ENCODE data around the gene NTN4.
"Not testable (repeated sequence)": the region's sequence is repeated elsewhere in the genome, so short reads cannot be mapped to it uniquely, and the experiment has no call there.

NTN4 gene

GRCh38 chr12:95796225-95796981 lies 5.8 kb upstream of the NTN4 start:
- DNase-seq (ENCODE audit: low read depth, low spot score): no peak

- DNase-seq (ENCODE audit: low read depth, low spot score): no peak
Observed at GRCh38 chr12:95790917-95791849, 619 bp upstream of the NTN4 start.

DNA sequence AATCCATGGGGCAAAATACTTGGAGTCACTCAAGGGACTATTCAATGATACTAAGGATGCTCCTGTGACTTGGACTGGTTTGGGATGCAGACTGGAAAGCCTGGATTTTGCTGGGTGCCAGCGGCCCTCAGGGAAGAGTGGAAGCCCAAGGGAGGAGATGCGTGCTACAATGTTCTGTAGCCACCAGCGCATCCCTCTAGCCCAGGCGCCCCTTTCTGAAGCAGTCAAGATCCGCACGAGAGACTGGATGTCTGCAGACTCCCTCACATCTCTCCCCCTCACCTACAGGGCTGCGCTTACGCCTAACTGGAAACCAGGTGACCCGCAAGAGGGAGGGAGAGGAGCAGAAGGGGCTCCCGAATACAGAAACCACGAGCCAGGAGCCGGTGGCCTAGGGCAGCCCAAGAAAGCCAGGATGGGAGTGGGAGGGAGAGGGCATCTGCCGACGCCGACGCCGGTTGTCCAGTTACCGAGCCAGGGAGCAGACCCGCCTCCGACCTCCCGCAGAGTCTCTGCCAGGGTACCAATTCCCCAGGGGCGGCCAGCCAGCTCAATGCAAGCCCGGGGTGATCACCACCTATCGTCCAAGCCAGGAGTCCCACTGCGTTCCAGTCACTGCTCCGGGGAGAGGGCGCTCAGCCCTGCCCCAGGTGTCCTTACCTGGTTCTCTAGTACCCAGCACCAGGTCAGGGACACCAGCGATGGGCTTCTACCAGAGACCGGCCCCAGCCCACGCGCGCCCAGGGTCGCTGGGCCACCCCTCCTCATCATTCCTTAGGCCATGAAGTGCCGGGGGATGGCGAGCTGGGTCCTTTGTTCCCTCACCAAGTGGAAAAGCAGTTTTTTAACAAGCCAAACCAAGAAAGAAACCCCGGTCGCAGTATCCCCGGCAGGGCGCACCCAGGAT lies 1.2 kb downstream of the NTN4 start:
- DNase-seq (ENCODE audit: low read depth, low spot score): no peak

- no peak for DNase-seq (ENCODE audit: low read depth, low spot score)
Observed at GRCh38 chr12:95788637-95789036, 1.9 kb downstream of the NTN4 start.

- DNase-seq (ENCODE audit: low read depth, low spot score): no peak
Observed at GRCh38 chr12:95787274-95787818, 3.2 kb downstream of the NTN4 start.

DNA sequence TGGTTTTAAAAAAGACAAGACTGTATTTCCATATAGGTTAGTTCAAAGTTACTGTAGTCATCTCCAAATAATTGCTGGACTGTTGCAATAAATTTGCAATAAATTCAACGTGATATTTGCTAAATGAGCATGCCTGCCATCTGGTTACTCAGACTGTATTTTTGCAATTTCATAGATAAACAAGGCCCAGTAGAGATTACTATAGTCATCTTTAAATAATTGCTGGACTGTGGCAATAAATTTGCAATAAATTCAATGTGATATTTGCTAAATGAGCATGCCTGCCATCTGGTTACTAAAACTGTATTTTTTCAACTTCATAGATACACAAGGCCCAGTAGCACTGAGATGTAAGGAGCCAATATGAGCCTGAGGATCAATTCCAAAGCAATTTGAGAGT lies 5.6 kb downstream of the NTN4 start:
- DNase-seq (ENCODE audit: low read depth, low spot score): no peak

- no peak for DNase-seq (ENCODE audit: low read depth, low spot score)
Observed at GRCh38 chr12:95784286-95784685, 6.3 kb downstream of the NTN4 start.

- not testable (repeated sequence) for DNase-seq (ENCODE audit: low read depth, low spot score)
Observed at GRCh38 chr12:95775466-95775865, 15.1 kb downstream of the NTN4 start.

- no peak for DNase-seq (ENCODE audit: low read depth, low spot score)
Observed at GRCh38 chr12:95774311-95775045, 16.1 kb downstream of the NTN4 start.

DNA sequence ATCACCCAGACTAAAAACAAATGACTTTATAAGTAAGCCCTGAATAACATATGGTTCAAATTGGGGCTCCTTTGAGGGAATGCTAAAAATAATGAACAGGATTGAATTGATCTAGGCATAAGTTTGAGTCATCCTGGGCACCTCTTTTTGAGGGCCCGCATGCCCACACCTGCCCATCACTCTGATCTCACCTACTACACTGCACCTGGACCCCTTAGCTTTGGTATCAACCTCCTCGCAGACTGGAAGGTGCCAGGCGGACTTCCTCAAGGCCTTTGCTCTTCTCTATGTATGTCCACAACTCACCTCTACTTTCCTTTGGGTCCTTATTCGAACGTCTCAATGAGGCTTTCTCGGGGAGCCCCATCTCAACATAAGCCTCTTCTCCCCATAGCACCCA lies 17.2 kb downstream of the NTN4 start:
- no peak for DNase-seq (ENCODE audit: low read depth, low spot score)

DNA sequence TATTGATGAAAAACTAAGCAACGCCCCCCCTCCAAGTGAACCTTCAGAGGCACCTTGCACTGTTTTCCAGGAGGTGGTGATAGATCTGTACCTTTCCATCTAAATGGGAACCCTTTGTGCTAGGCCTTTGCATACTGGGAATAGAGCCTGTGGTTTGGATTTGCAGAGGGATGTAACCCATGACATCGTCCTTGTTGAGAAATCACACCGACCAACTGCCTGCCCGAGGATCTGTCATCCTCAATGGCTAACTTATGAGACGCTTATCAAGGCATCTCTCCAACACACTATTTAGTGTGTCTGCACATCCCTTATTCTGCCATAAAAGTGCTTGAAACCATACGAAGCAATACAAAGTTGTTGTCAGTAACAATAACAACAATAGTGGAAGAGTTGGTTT lies 22.9 kb downstream of the NTN4 start:
- DNase-seq (ENCODE audit: low read depth, low spot score): no peak

DNA sequence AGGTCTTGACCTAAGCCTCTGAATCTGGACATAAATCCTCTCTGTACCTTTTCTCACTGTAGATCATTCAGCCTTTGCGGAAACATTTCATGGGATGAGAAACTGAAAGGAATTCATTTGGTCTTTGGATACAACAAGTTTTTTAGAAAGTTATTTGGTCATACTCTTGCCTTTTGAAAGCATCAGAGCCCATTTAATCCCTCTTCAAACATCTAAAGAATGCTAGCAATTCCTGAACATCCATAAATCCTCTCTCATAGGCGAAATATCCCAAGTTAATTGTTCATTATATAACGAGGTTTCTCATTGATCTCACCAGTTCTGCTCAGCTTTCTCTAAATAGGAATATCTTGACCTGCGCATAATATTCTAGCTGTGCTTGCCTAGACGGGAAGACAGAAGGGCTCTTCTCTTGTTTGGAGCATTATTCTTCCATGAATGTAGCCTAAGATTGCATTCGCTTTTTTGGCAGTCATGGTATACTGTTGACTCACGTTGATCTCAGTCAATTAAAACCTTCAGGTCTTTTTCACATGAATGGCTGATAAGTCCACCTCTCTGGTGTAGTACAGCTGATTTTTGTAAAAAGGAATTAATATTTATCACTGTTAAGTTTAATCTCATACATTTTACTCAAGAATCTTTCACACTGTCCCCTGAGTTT lies 24.1 kb downstream of the NTN4 start:
- no peak for DNase-seq (ENCODE audit: low read depth, low spot score)

DNA sequence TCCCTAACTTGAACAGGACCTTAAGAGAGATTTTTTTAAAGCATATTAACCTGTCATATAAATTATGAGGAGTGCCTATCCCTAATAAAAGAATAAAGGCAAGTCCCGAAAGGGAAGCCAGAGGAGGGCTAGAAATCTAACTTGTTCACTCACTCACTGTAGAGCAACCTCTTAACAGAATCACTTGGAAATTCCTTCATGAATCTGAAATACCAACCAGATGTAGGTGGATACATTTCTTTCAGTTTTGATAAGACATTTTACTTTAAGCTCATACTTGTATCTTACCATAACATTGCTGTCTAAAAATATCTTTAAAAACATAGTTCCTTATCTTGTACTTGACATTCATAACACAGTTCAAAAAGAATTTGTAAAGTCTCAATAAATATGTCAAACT lies 25.7 kb downstream of the NTN4 start:
- DNase-seq (ENCODE audit: low read depth, low spot score): no peak

DNA sequence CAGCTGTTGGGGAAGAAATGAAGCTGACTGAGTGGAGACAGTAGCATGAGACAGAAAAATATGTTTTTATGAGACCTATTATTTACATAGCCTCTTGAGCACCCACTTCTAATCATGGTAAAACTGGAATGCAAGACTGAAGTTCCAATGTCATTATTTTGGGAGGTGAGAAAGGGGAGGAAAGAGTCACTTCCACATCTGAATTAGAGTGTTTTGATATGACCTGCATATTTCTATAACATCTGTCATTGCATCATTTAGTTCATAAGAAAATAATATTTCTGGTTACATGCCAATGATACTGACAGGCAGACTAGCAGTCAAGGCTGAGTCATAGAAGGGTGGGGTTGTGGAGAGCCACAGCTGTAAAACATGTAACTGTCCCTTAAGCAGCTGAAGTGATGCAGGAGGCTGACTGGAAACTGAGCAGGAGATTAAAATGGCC lies 26.7 kb downstream of the NTN4 start:
- no peak for DNase-seq (ENCODE audit: low read depth, low spot score)

- no peak for DNase-seq (ENCODE audit: low read depth, low spot score)
Observed at GRCh38 chr12:95762123-95762785, 28.3 kb downstream of the NTN4 start.

- no peak for DNase-seq (ENCODE audit: low read depth, low spot score)
Observed at GRCh38 chr12:95760371-95760770, 30.2 kb downstream of the NTN4 start.

GRCh38 chr12:95759718-95760117 lies 30.8 kb downstream of the NTN4 start:
- DNase-seq (ENCODE audit: low read depth, low spot score): no peak

GRCh38 chr12:95759039-95759438 lies 31.5 kb downstream of the NTN4 start:
- no peak for DNase-seq (ENCODE audit: low read depth, low spot score)

GRCh38 chr12:95756362-95756761 lies 34.2 kb downstream of the NTN4 start:
- DNase-seq (ENCODE audit: low read depth, low spot score): no peak
